C4-2B (cell line): ENCODE results near the gene SIN3B.

ENCODE experiments used
- H3K27ac ChIP-seq: fragments of 450-650 bp; 2 replicates; pipeline ENCODE4 v1.5.1; 2017
- CTCF ChIP-seq: fragments of 450-650 bp; conservative IDR thresholded peaks from 2 replicates; pipeline ENCODE4 v1.5.1; 2017; ENCODE audit warnings: mild to moderate bottlenecking
- ZFX ChIP-seq: fragments of 450-650 bp; IDR thresholded peaks from 2 replicates; pipeline ENCODE4 v1.6.1; 2017

Gene SIN3B

DNA sequence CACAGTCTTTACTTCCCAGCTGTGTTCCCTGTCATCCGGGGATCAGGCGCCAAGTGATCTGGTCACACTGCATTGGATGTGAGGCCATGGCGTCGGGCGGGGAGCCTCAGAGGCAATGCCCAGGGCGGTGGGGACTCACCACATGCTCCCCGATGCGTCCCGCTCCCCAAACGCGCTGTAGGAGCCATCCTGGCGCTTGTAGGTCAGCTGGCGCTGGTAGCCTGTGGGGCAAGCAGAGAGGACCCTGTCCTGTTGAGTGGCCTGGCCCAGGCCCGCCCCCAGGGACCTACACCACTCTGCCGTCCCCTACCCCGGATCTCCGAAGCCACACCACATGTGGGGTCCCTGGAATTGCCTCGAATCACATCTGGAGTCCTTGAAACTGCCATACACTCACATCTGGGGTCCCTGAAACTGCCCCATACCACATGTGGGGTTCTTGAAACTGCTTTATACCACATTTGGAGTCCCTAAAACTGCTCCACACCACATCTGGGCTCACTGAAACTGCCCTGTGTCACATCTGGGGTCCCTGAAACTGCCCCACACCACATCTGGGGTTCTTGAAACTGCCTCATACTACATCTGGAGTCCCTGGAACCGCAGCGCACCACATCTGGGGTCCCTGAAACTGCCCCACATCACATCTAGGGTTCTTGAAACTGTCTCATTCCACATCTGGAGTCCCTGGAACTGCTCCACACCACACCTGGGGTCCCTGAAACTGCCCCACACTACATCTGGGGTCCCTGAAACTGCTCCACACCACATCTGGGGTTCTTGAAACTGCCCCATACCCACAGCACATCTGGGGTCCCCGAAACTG lies 92.8 kb downstream of the SIN3B start:
- no peak overlapping the region for H3K27ac ChIP-seq
- TF ChIP-seq CTCF (no peak), ZFX (no peak)

DNA sequence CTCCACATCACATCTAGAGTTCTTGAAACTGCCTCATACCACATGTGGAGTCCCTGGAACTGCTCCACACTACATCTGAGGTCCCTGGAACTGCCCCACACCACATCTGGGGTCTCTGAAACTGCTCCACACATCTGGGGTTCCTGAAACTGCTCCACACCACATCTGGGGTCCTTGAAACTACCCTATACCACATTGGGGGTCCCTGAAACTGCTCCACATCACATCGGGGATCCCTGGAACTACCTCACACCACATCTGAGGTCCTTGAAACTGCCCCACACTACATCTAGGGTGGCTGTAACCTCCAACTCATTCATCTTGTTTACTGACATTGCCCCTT lies 93.4 kb downstream of the SIN3B start:
- H3K27ac ChIP-seq = no peak overlapping the region
- TF ChIP-seq ZFX (no peak), CTCF (no peak)

- TF ChIP-seq ZFX (no peak), CTCF (no peak)
Measured at GRCh38 chr19:16922949-16923348, 93.8 kb downstream of the SIN3B start.

DNA sequence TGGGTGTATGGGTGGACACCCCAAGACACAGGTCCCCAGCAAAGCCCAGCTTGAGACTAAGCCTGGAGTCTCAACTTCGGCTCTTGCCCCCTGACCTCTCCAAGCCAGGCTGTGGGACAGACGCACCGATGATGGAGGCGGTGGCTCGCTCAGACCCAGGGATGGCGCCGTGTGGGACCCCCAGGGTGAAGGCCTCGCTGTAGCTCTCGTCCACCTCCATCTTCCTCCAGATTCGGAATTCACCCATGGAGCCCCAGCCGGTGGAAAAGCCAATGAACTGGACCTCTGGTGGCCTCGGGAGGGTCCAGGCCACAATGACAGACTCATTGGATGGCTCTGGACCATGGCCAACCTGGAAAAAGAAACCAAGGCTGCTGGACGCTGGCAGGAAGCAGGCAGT lies 98.7 kb downstream of the SIN3B start:
- no peak for TF ChIP-seq ZFX
- no peak for TF ChIP-seq CTCF
- H3K27ac ChIP-seq = no peak overlapping the region

More at GRCh38 chr19:16922949-16923348, 93.8 kb downstream of the SIN3B start:
- no peak overlapping the region for H3K27ac ChIP-seq

DNA sequence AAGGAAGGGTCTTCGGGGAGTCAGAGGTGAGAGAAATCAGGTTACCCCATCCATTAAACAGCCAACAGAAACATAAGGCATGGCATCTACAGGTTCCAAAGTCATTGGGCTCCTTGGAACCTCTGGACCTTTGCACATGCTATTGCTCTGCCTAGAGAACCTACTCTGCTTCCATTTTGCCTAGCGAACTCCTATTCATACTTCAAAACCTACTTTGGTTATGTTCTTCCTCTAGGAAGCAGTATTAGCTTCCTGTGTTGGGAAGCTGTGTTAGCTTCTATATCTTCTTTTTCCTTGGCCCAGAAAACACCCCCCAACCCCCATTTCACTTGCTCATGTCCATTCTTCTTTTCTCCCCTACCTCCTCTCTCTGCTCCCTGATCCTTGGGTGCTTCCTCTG lies 99.2 kb downstream of the SIN3B start:
- TF ChIP-seq CTCF = no peak
- TF ChIP-seq ZFX = no peak
- no peak overlapping the region for H3K27ac ChIP-seq

GRCh38 chr19:16928916-16929315 lies 99.7 kb downstream of the SIN3B start:
- TF ChIP-seq CTCF (no peak), ZFX (no peak)
- H3K27ac ChIP-seq = no peak overlapping the region
